OCI-LY1 (cell line): ENCODE data around the gene ZNF180.

Experiments used
- H2AFZ ChIP-seq: fragments of 200-600 bp; sonication (generic), shearing (Covaris generic); 2 replicates; pipeline ENCODE4 v1.6.0; 2014; ENCODE audit warnings: antibody characterized with exemption, mild to moderate bottlenecking, low read length
- H3F3A ChIP-seq: fragments of 200-600 bp; sonication (generic), shearing (Covaris generic); 2 replicates; pipeline ENCODE4 v1.6.0; 2014; ENCODE audit warnings: mild to moderate bottlenecking, antibody characterized with exemption, low read length, moderate library complexity; ENCODE audit not compliant: insufficient read depth
- H3K27ac ChIP-seq: fragments of 200-600 bp; sonication (generic); 2 replicates; pipeline ENCODE4 v1.5.1; 2014; ENCODE audit warnings: low read length, mixed run types, mild to moderate bottlenecking, low read depth; ENCODE audit not compliant: poor library complexity, severe bottlenecking
- H3K27me3 ChIP-seq: fragments of 200-600 bp; sonication (generic); 2 replicates; pipeline ENCODE4 v1.6.0; 2014; ENCODE audit warnings: antibody characterized with exemption, mild to moderate bottlenecking, low read length, moderate library complexity; ENCODE audit not compliant: insufficient read depth
- H3K36me3 ChIP-seq: fragments of 200-600 bp; sonication (generic); 2 replicates; pipeline ENCODE4 v1.6.1; 2014; ENCODE audit warnings: mild to moderate bottlenecking, antibody characterized with exemption, low read length, moderate library complexity, mixed read lengths; ENCODE audit not compliant: insufficient read depth
- H3K4me1 ChIP-seq: fragments of 200-600 bp; sonication (generic); 2 replicates; pipeline ENCODE4 v1.5.1; 2014; ENCODE audit warnings: mild to moderate bottlenecking, low read length, moderate library complexity; ENCODE audit not compliant: insufficient read depth, severe bottlenecking
- H3K4me2 ChIP-seq: fragments of 200-600 bp; sonication (generic), shearing (Covaris generic); 2 replicates; pipeline ENCODE4 v1.6.1; 2014; ENCODE audit warnings: low read length
- H3K4me3 ChIP-seq: fragments of 200-600 bp; sonication (generic); 2 replicates; pipeline ENCODE4 v1.5.1; 2014; ENCODE audit warnings: low read length, low read depth, mild to moderate bottlenecking, mixed read lengths; ENCODE audit not compliant: poor library complexity, severe bottlenecking
- H3K79me2 ChIP-seq: fragments of 200-600 bp; shearing (Covaris generic); 2 replicates; pipeline ENCODE4 v1.6.1; 2016; ENCODE audit warnings: mixed run types, low read length, mixed read lengths; ENCODE audit not compliant: insufficient read depth
- H3K9ac ChIP-seq: fragments of 200-600 bp; sonication (generic), shearing (Covaris generic); 2 replicates; pipeline ENCODE4 v1.6.1; 2014; ENCODE audit warnings: mild to moderate bottlenecking, low read length, mixed read lengths
- H3K9me2 ChIP-seq: fragments of 200-600 bp; sonication (generic), shearing (Covaris generic); 2 replicates; pipeline ENCODE4 v1.6.1; 2014; ENCODE audit warnings: low read depth, mild to moderate bottlenecking, low read length, mixed read lengths
- H3K9me3 ChIP-seq: fragments of 200-600 bp; shearing (Covaris generic); 2 replicates; pipeline ENCODE4 v1.6.1; 2014; ENCODE audit warnings: low read length, mixed read lengths
- H4K20me1 ChIP-seq: fragments of 200-600 bp; sonication (generic), shearing (Covaris generic); 2 replicates; pipeline ENCODE4 v1.6.0; 2016; ENCODE audit warnings: mild to moderate bottlenecking, low read length; ENCODE audit not compliant: insufficient read depth
- EZH2 ChIP-seq: fragments of 200-600 bp; sonication (generic), shearing (Covaris generic); IDR thresholded peaks from 2 replicates; pipeline ENCODE4 v1.8.0; 2017; ENCODE audit warnings: borderline replicate concordance, mixed run types, mild to moderate bottlenecking, antibody characterized with exemption, low read length, moderate library complexity, mixed read lengths
- TF ChIP-seq, protein P1 (sequence below): fragments of 200-600 bp; sonication (generic), shearing (Covaris generic); IDR thresholded peaks from 2 replicates; pipeline ENCODE4 v1.5.1; 2017; ENCODE audit warnings: mild to moderate bottlenecking, antibody characterized with exemption, low read length, moderate library complexity, mixed read lengths

The ZNF180 gene

DNA sequence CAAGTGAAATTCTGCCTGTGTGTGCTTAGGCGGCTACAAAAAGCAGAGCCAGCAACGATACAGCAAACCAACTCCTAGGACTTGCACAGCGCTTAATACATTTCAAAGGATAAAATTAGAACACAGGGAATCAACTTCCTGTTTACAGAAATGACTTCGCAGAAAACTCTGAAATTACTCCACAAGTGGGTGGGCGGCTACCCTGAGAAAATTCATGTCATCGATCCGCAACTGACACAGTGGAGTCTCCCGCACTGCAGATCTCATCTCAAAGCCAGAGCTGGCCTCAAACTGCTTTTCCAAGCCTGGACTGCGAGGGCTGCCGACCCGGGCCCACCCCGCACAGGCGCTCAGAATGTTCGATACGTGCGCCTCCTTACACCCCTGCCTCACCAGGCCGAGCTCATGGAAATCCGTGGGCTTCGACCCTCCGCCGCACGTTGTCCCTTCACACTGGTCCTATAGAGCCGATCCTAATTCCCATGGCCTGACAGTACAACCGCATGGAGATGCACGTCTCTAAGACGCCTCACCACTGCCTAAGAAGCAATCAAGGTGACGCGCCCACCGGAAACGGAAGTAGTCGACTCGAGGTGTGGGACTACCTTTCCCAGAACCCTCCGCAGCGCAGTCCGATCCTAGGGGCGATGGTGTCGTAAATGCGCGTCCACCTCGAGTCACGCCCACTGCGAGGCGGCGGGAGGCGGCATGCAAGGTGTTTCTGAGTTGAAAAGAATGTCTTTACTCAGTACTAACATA lies 52.2 kb downstream of the ZNF180 start, which contains the start of gene ZNF229:
Gene ZNF229, minus strand, starts transcription at position 557 of the 759 bp plus-strand sequence. CDS start 5,625 bp downstream, outside the sequence.
- Histone ChIP-seq H3K4me2 (no peak within 1 kb of the TSS), H3K9me2 (no peaks in the 10 kb centered on the region), H3K27me3 (no peaks in the 10 kb centered on the region), H4K20me1 (no peaks in the 10 kb centered on the region), H3K9ac (no peak within 1 kb of the TSS), H3K4me3 (no peak within 1 kb of the TSS), H3K9me3 (no peaks in the 10 kb centered on the region), H3K27ac (no peak within 1 kb of the TSS), H3K36me3 (no peaks in the 10 kb centered on the region), H3F3A (no peaks in the 10 kb centered on the region), H2AFZ (no peak within 1 kb of the TSS), H3K4me1 (no peaks in the 10 kb centered on the region), H3K79me2 (no peaks in the 10 kb centered on the region)
- TF ChIP-seq, protein P1, sequence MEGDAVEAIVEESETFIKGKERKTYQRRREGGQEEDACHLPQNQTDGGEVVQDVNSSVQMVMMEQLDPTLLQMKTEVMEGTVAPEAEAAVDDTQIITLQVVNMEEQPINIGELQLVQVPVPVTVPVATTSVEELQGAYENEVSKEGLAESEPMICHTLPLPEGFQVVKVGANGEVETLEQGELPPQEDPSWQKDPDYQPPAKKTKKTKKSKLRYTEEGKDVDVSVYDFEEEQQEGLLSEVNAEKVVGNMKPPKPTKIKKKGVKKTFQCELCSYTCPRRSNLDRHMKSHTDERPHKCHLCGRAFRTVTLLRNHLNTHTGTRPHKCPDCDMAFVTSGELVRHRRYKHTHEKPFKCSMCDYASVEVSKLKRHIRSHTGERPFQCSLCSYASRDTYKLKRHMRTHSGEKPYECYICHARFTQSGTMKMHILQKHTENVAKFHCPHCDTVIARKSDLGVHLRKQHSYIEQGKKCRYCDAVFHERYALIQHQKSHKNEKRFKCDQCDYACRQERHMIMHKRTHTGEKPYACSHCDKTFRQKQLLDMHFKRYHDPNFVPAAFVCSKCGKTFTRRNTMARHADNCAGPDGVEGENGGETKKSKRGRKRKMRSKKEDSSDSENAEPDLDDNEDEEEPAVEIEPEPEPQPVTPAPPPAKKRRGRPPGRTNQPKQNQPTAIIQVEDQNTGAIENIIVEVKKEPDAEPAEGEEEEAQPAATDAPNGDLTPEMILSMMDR: no peak
- no peak for TF ChIP-seq EZH2

DNA sequence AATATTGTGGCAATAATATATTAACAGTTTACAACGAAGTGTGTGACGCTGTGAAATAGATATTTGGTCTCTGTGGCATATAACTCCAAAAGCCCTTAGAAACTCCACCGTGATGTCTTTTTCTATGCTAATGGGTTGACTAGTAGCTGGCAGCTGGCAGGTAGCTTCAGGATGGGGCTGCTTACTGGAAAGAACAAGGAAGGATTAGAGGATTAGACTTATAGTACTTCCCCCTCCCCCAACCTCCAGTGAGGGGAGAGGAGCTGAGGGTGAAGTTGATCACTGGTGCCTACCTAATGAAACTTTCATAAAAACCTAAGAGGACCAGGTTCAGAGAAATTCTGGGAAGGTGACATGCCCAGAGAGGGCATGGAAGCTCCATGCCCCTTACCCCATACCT lies 61.9 kb downstream of the ZNF180 start:
- Histone ChIP-seq H3K27ac (no peak overlapping the region), H3F3A (no peaks in the 10 kb centered on the region), H3K4me1 (no peaks in the 10 kb centered on the region), H3K9me2 (no peaks in the 10 kb centered on the region), H3K27me3 (no peaks in the 10 kb centered on the region), H3K9me3 (no peaks in the 10 kb centered on the region), H3K79me2 (no peaks in the 10 kb centered on the region), H2AFZ (no peak overlapping the region), H3K36me3 (no peaks in the 10 kb centered on the region), H3K9ac (no peak overlapping the region), H3K4me3 (no peak overlapping the region), H3K4me2 (no peak overlapping the region), H4K20me1 (no peaks in the 10 kb centered on the region)
- TF ChIP-seq EZH2: no peak
- TF ChIP-seq, protein P1: no peak

DNA sequence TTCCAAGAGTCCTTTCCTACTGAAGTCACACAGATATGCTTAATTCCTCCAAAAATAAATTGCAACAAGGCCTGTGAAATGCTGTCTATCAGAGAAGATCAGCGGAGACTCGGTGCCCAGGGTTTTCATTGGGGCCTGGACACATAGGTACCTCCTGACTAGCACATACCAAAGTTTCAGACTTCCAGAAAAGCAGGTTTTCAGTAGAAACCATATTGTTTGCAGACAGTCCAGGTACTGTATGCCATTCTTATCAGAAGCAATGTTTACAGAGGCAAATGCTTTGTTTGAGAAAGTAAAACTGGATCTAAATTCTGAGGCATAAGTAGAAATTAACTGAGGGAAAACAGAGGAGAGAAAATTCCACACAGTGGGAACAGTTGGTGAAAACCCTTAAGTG lies 64.9 kb downstream of the ZNF180 start:
- no peaks in the 10 kb centered on the region for H3K36me3 ChIP-seq
- H4K20me1 ChIP-seq: no peaks in the 10 kb centered on the region
- H3K4me2 ChIP-seq: no peak overlapping the region
- no peak overlapping the region for H3K4me3 ChIP-seq
- no peaks in the 10 kb centered on the region for H3K4me1 ChIP-seq
- no peaks in the 10 kb centered on the region for H3K9me3 ChIP-seq
- no peak overlapping the region for H3K27ac ChIP-seq
- no peaks in the 10 kb centered on the region for H3K9me2 ChIP-seq
- no peak overlapping the region for H3K9ac ChIP-seq
- H3K79me2 ChIP-seq: no peaks in the 10 kb centered on the region
- H3K27me3 ChIP-seq: no peaks in the 10 kb centered on the region
- no peak overlapping the region for H2AFZ ChIP-seq
- TF ChIP-seq, protein P1: no peak
- no peak for TF ChIP-seq EZH2
- H3F3A ChIP-seq: no peaks in the 10 kb centered on the region
